Endothelial cell of hepatic sinusoid (primary cell): ENCODE results near the gene SLC16A2.

Experiments
- in situ Hi-C: cut with HindIII; loops from 2 replicates; pipeline ENCODE4 v1.10.0; 2017; ENCODE audit warnings: low sequenced_read_pairs

The SLC16A2 gene

DNA sequence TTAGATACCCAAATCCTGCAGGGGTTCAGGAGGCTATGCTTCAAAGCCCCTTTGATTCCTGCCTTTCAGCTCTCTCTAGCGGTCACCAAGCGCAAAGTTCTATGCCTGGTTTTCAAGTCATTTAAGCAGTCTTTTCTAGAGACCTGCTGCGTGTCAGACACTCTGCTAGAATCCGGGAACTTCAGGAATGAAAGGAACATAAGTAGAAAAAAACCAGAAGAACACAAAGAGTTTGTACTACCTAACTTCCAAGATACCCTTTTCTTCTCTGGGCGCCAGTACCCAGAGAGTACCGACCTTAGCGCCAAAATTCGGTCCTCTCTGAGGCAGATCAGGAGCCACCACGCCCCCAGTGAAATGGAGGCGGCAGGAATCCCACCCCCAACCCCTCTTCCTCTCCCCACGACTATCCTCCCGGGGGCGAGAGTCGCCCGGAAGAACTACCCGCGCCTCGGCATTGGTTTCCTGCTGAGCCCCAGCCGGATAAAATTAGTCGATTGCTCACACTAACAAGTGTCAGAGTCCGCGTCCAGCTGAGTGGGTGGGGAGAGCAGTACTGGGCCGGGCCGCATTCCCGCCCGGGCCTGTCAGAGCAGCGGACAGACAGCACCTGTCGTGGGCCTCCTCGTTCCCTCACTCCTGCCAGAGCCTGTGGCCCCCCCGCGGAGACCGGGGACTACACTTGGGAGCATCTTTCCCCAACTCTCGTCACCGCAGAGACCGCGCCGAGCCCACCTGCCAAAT, 114.3 kb downstream of the SLC16A2 start:
- in situ Hi-C loops = no loop called here

DNA sequence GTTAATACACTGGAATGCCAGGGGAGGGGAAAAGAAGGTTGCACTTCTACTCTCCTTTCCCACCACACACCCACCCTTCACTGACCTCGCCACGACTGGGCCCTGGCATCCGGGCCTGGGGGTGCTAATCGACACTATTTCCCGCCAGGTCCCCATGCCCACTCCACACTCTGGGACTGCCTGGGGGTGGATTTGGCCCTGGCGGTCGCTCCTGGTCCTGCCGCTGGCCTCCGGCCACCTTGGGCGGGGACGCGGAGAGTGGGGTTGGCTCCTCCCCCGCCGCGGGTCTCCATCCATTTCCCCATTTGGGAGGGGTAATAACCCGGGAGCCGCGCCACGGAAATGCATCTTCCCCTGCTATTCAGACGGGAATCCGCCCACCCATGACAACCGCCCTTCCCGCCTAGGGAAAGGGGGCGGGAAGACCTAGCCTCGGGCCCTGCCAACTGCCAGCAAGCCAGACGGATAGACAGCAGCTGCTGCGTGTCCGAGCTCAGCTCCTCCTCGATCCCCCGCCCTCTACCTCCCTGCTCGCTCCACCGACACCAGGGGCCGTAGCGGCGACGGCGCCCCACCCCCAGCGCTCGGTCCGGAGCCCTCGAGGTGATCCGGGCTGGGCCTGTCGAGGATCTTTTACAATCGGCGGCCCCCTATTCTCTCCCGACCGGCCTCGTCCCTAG, 115.0 kb downstream of the SLC16A2 start:
- in situ Hi-C loops = no loop called here

DNA sequence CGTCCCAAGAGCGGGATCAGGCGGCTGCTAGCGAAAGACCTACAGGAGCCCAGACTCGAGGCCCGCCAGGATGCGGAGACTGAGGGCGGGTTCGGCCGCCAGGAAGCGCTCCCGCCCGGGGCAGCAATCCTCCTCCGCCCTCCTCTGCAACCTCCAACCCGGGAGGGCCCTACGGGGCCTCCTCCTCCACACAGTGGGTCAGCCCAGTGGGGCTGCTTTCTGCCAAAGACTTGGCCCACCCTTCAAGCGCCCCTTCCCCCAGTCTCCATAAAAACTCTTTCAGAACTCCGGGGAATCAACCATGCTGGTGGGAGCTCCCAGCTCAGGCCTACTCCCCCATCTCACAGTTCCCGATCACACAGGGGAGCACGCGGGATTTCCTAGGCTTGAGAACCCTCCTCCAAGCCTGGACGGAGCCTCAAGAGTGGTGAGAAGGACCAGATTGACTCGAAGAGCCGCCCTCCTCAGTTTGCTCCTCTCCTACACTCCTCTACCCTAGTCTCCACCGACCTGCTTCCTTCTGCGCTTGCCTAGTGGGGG, 115.6 kb downstream of the SLC16A2 start:
- in situ Hi-C loops = no loop called here

DNA sequence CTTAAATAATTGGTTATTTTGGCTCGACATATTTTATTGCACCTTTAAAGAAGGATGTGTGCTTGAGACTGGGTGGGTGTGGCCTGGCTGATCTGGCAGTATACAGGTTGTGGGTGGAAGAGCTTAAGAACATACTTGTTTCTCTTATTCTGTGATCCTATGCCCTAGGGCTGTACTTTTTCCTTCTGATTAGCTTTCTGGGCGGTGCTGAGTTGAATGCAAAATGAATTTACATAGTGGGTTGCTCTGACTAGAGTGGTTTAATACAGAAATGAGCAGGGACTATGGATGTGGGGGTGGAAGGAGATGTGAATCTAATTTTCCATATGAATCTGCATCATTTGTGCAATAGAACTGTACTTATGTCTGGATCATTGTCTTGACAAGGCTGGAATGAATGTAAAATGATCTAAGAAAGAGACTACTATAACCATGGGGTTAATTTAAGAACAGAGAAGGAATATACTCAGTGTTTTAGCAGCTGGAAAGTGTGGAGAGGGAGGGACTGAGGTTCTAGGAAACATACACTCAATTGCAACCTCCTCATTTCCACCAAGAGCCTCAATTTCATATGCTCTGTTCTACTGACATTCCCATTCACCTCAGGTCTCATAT, 119.4 kb downstream of the SLC16A2 start:
- in situ Hi-C loops = no loop called here

DNA sequence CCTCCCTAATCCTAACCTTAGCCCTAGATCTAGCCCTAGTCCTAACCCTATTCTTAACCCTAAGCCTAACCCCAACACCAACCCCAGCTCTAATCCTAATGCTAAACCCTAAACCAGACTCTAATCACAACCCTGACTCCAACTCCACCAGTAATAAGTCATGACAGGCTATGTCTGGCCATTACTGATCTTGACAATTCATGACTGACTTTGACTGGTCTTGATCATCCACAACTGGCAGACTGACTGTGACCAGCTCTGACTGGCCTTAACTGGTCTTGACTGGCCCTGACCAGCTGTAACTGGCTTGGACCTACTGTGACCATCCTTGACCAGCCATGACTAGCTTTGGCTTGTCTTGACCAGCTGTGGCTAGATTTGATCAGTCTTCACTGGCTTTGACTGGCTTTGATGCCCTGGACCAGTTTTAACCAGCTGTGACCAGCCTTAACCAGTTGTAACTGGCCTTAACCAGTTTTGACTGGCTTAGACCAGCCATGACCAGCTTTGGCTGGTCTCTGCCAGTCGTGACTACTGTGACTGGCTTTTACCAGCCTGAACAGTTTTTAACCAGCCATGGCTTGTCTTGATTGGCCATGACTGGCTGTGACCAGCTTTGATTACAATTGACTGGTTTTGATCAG, 124.7 kb downstream of the SLC16A2 start:
- in situ Hi-C loops = no loop called here

DNA sequence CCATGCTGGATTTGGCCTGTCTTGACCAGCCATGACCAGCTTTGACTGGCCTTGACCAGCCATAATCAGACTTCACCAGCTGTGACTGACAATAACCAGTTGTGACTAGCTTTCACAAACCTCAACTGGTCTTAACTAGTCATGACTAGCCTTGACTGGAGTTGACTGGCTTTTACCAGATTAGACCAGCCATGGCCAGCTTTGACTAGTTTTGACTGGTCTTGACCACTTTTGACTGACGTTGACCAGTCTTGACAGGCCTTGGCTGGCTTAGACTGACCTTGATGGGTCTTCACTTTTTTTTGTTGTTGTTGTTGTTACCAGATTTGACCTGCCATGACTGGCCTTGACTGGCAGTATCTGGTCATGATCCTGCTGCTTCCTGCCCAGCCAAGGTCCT, 125.7 kb downstream of the SLC16A2 start:
- in situ Hi-C loops = no loop called here

DNA sequence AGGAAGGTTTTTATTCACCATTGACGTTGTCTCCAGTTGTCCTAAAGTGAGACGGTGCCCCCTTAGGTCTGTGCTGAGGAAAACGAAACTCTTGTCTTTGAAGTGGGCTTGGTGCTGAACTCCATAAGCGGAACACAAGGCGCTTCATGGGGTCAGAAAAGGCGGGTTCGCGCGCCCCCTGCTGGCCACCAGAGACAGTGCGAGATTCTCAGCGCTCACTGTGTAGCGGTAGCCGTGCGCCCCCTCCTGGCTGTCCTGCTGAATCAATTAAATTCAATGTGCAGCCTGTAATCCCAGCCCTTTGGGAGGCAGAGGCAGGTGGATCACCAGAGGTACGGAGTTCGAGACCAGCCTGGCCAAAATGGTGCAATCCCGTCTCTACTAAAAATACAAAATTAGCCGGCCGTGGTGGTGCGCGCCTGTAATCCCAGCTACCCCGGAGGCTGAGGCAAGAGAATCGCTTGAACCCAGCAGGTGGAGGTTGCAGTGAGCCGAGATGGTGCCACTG, 129.1 kb downstream of the SLC16A2 start:
- in situ Hi-C loops = no loop called here

DNA sequence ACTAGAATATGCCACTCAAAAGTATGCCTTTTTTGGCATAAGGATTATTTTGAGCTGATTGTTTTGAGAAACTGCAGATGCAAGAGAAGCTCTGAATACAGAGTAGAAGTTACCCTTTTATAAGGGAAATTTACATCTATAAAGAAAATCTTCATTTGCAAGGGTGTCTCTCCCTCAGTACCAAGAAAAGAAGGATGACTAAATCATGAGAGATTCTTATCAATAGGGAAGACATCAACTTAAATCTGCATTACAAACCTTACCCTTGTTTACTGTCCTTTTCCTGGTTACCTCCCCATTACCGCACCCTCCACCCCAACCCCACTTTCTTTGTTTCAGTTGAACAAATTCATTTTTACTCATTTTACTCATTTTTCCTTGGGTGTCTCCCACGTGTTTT, 130.6 kb downstream of the SLC16A2 start:
- in situ Hi-C loops = no loop called here

DNA sequence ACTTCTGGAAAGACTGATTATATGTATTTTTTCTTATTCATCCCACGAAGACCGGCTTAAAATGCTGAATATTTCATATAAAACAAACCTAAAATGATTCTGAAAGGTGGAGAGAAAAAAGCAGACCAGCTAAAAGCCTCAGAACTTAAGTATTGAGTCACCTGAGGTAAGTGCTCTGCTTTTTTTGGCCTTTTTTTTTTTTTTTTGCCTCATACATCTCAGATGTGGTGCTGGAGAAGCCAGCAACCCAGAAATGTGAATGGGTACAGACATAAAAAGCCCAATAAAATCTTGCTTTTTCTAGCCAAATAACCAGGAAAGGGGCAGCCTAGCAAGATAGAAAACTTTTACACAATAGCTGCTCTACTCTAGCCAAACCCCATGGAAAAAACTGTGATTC, 136.1 kb downstream of the SLC16A2 start:
- in situ Hi-C loops = no loop called here

DNA sequence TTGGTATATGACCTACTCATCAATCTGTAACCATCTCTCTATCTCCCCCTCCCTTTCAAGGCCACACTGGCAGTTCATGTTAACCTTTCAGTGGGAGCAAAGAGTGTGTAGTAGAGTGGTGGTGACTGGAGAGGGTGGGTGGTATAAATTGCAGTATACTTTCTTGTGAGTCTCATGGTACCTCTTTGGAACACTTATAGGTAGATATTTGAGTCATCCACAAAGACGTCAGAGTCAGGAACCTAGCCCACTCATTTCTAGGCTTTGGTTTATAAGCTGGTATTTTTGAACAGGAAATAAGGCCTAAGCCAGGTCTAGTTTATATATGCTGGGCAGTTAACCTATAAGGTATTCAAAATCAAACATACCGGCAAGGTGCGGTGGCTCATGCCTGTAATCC, 156.8 kb downstream of the SLC16A2 start:
- in situ Hi-C loops = no loop called here

DNA sequence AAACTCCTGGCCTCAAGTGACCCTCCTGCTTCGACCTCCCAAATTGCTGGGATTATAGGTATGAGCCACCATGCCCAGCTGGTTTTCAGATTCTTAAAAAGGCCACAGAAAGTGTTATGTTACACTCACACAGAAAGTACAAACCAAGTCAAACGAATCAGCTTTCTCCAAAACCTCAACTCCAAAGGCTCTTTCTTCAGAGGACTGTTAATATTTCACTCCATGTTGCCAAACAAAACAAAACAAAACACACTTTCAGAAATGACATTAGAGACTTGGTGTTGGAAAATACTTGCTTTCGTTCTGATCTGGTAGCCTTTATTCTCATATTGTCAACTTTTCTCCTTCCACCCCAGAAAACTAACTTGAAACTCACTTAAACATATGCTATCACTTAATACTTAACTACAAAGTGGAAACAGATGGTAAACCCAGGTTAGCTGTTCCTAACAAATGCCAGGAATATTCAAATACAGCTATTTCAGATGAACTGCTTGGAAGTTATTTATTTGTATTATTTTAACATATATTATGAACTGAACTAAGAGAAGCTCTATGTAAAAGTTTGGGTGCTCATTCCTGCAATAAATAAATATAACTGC, 158.4 kb downstream of the SLC16A2 start:
- in situ Hi-C loops = no loop called here
